Non-pigmented ciliary epithelial cell (primary cell): ENCODE measurements around the gene GPR146.
"Not testable (repeated sequence)": the region's sequence is repeated elsewhere in the genome, so short reads cannot be mapped to it uniquely, and the experiment has no call there.

ENCODE experiments used
- DNase-seq: peaks from one replicate; pipeline ENCODE4 v3.0.0-alpha.2; 2010; ENCODE audit warnings: low read depth

Gene GPR146

DNA sequence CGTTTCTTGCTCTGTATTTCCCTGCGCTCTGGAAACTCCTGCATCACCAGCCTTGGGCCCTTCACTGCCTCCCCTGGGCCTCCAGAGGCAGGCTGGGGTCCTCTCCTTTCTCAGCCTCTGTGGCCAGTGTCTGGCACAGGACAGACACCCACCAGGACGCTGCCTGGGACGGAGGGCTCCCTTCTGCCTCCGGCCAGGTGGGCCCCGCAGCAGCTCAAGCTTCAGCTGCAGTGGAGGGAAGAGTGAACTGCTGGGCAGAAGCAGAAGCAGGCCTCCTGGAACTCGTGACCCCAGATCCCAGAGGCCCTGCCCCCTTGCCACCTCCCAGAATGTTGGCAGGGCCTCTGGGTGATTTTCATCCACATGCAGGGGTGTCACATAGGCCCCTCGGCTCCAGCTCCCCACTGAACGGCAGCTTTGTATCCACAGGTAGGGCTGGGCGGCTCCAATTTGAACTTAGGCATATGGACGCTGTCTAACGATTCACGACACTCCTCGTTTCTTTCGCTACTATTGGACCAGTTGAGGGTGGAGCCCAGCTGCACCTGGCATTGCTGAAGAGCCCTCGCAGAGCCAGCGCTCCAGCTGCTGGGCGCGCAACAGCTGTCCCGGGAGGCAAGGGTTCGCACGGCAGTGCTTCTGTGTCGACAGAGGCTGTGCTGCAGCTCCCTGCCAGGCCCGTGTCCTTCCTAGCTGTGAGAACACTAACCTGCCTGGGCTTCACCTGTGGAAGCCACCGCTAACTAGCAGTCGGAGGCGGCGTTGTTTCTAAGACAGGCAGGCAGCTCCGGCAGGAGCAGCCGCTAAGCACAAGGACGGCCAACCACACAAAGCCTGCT is 18.4 kb upstream of the GPR146 start:
- DNase-seq = no peak

DNA sequence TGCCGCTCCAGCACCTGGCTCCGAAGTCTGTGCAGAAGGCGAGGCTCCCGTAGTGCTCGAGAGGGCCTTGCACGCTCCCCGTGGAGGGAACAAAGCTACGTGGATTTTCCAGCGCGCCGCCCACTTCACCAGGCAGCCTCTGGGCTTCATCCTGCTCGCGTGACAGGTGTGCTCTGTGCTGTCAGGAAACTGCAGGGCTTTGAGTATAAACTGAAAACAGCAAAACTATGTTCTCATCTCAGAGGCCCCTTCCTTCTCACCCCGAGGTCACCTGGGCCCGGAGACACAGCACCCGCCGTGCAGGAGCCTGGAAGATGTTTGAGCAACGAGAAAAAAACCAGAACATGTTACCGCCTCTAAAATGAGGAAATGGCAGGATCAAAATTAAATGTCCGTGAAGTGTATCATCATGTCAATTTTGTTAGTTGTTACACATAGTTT is 17.6 kb upstream of the GPR146 start:
- DNase-seq = no peak

GRCh38 chr7:1027242-1028043 is 16.9 kb upstream of the GPR146 start:
- DNase-seq = no peak

- no peak for DNase-seq
Observed at GRCh38 chr7:1028044-1028770, 16.1 kb upstream of the GPR146 start.

DNA sequence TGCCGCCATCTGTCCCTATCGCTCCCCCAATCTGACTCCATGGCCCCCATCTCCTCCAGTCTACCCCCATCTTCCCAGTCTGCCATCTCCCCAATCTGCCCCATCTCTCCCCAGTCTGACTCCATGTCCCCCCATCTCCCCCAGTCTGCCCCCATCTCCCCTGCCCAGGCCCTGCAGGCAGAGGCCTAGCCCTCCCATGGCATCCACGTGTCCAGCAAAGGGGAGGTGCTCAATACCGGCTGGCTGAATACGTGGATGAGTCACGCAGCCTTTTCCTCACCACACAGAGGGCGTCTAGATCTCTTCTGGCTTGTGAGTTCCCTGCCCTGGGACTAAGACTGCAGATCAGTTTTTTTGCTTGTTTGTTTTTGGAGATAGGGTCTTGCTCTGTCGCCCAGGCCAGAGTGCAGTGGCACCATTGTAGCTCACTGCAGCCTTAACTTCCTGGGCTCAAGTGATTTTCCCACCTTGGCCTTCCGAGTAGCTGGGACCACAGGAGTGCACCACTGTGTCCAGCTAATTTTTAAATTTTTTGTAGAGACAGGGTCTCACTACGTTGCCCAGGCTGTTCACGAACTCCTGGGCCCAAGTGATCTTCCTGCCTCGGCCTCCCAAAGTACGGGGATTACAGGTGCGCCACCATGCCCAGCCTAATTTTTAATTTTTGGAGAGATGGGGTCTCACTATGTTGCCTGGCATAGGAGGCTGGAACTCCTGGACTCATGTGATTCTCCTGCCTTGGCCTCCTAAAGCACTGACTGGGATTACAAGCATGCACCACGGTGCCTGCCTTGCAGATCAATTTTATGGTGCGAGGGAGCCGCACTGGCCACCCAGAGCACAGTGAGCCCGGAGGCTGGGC is 15.3 kb upstream of the GPR146 start:
- peak; percentile 88 for DNase-seq

DNA sequence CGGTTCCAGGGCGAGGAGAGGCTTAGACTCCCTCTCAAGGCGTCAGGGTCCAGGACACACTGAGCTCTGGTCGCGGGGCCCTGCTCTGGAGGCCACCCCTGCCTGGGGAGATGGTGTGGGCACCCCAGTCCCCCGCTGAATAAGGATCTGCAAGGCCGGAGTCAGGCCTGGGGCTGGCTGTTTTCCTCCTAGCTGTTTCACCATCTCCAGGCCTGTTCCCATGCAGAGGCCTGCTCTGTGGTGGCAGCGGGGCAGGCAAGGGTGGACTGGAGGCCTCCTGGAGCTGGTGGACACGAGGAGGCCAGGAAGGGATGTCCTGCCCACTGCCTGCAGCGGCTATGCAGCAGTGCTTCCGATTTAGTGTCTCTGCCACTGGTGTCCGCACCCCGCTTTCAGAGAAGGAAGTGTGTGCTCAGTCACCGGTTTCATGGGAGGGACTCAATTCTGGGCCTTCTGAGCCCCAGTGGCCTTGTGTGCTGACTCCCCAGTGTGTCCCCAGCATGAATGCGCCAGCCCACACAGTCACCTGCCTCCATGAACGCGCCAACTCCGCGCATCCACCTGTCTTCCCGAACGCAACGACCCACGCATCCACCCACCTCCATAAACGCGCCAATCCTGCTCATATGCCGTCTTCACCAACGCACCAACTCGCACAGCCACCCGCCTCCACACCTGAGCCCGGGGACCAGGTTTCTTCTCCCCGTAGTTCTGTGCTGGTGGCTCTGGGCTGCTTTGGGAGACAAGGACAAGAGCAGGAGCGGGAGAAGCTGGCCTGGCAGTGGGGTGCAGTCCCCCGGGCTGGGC is 14.5 kb upstream of the GPR146 start:
- DNase-seq = no peak

GRCh38 chr7:1030444-1031070 is 13.8 kb upstream of the GPR146 start:
- DNase-seq = no peak

GRCh38 chr7:1031716-1032455 is 12.5 kb upstream of the GPR146 start:
- no peak for DNase-seq

DNA sequence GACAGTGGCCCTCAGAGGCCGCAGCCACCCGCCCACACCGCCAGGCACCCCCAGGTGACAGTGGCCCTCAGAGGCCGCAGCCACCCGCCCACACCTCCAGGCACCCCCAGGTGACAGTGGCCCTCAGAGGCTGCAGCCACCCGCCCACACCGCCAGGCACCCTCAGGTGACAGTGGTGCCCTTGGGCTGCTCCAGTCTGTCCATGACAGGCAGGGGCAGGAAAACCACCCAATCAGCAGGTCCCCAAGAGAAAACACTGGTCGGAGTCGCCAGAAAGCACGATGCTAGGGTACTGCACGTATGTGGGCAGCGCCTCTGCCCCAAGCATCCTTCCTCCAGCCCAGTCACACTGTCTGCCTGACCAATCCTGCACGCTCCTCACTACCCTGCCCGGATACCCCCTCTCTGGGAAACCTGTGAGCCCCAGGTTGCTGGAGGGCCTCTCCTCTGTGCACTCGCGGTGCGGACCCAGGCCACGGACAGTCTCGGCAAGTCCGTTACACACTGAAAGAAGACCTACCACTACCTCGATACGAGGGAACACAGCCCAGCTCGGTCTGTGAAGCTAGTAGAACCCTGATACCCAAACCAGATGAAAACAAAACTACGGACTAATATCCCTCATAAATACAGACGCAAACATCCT is 11.7 kb upstream of the GPR146 start:
- no peak for DNase-seq

- DNase-seq = no peak
Observed at GRCh38 chr7:1033546-1034145, 10.7 kb upstream of the GPR146 start.

- not testable (repeated sequence) for DNase-seq
Observed at GRCh38 chr7:1034769-1035168, 9.6 kb upstream of the GPR146 start.

GRCh38 chr7:1036164-1036928 is 8.0 kb upstream of the GPR146 start:
- not testable (repeated sequence) for DNase-seq

DNA sequence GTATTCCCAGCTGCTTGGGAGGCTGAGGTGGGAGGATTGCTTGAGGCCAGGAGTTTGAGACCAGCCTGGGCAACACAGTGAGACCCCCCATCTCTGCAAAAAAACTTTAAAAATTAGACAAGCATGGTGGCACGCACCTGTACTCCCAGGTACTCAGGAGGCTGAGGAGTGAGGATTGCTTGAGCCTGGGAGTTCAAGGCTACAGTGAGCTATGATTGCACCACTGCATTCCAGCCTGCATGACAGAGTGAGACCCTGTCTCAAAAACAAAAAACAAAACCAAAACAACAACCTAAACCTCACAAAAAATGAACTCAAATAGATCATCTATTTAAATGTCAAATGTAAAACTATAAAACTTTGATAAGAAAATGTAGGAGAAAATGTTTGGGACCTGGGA is 4.1 kb upstream of the GPR146 start:
- not testable (repeated sequence) for DNase-seq

DNA sequence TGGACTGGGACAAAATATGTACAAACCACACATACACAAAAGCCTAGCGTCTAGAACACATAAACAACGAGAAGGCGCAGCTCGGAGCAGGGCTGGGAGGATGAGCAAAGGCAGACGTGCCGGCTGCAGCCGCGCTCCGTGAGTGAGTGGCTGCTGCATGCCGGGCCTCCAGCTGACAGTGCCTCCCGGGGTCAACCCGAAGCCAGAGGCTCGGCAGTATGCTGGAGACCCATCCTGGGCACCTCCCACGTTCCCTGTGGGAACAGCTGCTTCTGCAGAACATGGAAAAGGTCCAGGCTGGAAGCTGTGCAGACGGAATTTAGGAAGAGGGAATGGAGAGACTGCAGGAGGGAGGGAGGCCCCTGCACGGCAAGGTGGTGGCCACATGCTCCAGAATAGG is 3.6 kb upstream of the GPR146 start:
- no peak for DNase-seq

DNA sequence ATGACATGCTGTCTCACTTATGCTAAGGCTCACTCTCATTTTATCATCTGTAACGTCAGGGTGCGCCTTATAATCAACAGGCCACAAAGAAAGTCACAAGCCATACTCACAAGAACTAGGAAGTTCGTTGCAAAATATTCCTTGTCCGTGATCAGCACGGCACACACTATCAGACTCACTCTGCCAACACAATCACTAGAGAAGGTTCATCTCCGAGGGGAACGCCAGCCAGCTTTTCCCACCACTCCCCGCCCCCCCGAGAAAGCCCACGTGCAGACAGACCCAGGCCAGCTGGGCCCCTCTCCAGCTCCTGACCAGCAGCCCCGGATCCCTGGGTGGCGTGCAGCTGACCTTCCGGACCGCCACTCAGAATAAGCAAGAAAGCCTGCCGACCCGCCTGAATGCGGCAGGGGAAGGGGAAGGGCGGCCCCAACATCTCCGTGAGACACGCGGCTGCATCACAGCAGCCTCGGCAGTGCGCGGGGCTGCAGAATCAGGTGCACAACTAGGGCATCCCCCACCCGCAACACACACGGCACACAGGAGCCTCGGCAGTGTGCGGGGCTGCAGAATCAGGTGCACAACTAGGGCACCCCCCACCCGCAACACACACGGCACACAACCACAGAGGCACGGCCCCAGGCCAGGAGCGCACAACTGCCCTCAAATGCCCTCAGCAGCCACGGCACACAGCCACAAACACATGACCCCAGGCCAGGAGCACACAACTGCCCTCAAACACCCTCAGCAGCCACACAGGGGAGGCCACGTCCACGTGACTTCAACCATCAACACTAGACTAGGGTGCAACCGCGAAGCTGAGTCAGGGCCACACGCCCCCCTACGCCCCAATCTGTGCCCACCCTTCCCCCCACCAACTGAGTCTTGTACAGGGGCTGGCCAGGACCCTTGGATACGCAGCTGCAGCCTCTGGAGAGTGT is 2.5 kb upstream of the GPR146 start:
- no peak for DNase-seq

DNA sequence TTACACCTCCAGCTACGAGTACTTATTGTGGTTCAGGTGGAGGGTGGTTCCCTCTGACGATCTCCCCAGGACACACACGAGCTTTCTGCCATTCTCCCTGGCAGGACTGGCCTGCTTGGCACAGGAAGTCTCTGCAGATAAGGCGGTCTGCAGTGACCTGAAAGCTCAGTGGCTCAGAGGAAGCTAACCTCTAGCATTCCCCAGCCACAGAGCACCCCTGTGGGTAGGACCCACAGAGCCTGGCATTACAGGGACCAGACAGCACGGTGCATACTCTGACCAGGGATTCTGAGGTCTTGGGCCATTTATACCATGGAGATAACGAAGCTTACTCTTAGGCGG is 1.9 kb upstream of the GPR146 start:
- no peak for DNase-seq
